Renal cortex interstitium (tissue), 15 donors: ENCODE measurements around the gene MAMDC2. TPM values are rescaled to one million over a fixed set of nuclear protein-coding genes. Genes with fewer than 3 reads are reported as not detected.

Source experiments
- DNase-seq, 11 donors: peaks; one replicate each; pipeline ENCODE4 v3.0.0-alpha.2; 2013; ENCODE audit warnings: low read depth in 9 of 11, low spot score in 4 of 11; ENCODE audit errors: extremely low read depth in 1 of 11
- long read RNA-seq, 16 experiments: transcript quantifications; one replicate each; lab custom pipeline, GENCODE V29; 2026
- polyA plus RNA-seq, 3 donors: library from polyadenylated mRNA; unstranded; fragments of 120-200 nt; gene quantifications; one replicate each; pipeline ENCODE4 v1.2.1, GENCODE V29; 2013; ENCODE audit not compliant: insufficient read length in 3 of 3

Gene MAMDC2
- 1 to 10 TPM; 5.6 to 6.6 (median 5.7) TPM for polyA plus RNA-seq
- long read RNA-seq, donor 1, result 0 reads
- long read RNA-seq, donor 2, result 0 reads
- long read RNA-seq, donor 3, partial matches to known transcripts, result 0 of 1 reads
- long read RNA-seq, donor 3, other reads (novel, unspliced or antisense), result 0 of 1 reads
- long read RNA-seq, donor 4, partial matches to known transcripts, result 0 of 1 reads
- long read RNA-seq, donor 4, other reads (novel, unspliced or antisense), result 0 of 1 reads
- long read RNA-seq, donor 5, result 0 reads
- long read RNA-seq, donor 6, result 0 reads
- long read RNA-seq, donor 7, partial matches to known transcripts, result 5 of 7 reads
- long read RNA-seq, donor 7, other reads (novel, unspliced or antisense), result 0 of 7 reads
- long read RNA-seq, donor 8, result 0 reads
- long read RNA-seq, donor 9, result 0 reads
- long read RNA-seq, donor 10, result 0 reads
- long read RNA-seq, donor 11, result 0 reads
- long read RNA-seq, donor 12, result 0 reads
- long read RNA-seq, donor 13, result 0 reads
- long read RNA-seq, donor 14, result 0 reads
- long read RNA-seq, donor 15, partial matches to known transcripts, result 0 of 1 reads
- long read RNA-seq, donor 15, other reads (novel, unspliced or antisense), result 0 of 1 reads
- long read RNA-seq, donor 16, partial matches to known transcripts, result 0 of 1 reads
- long read RNA-seq, donor 16, other reads (novel, unspliced or antisense), result 0 of 1 reads

GRCh38 chr9:70043689-70044489 is at the start of gene MAMDC2:
TSS of gene MAMDC2 (plus strand) at chr9:70043848. CDS start at chr9:70044198, 350 bp downstream.
- peak in 2 of 11 donors; percentile 24 to 34 for DNase-seq

GRCh38 chr9:69995846-69996245 is 47.8 kb upstream of the MAMDC2 start:
- DNase-seq, result no peak

- DNase-seq, result no peak
These were observed 46.7 kb upstream of the MAMDC2 start for GRCh38 chr9:69996967-69997366.

- DNase-seq, result no peak
These were observed 46.1 kb upstream of the MAMDC2 start for GRCh38 chr9:69997524-69997923.

- no peak for DNase-seq
These were observed 44.3 kb upstream of the MAMDC2 start for GRCh38 chr9:69999315-69999714.

GRCh38 chr9:70000469-70000868 is 43.2 kb upstream of the MAMDC2 start:
- no peak for DNase-seq

- DNase-seq, result no peak
These were observed 39.5 kb upstream of the MAMDC2 start for GRCh38 chr9:70003901-70004714.

GRCh38 chr9:70006306-70006705 is 37.3 kb upstream of the MAMDC2 start:
- DNase-seq, result no peak

- DNase-seq, result no peak
These were observed 35.8 kb upstream of the MAMDC2 start for GRCh38 chr9:70007831-70008230.

GRCh38 chr9:70010015-70010414 is 33.6 kb upstream of the MAMDC2 start:
- DNase-seq, result no peak

GRCh38 chr9:70011366-70011765 is 32.3 kb upstream of the MAMDC2 start:
- DNase-seq, result no peak

- DNase-seq, result no peak
These were observed 31.1 kb upstream of the MAMDC2 start for GRCh38 chr9:70012569-70012968.

GRCh38 chr9:70013598-70014196 is 30.0 kb upstream of the MAMDC2 start:
- DNase-seq, result no peak

- no peak for DNase-seq
These were observed 28.5 kb upstream of the MAMDC2 start for GRCh38 chr9:70015099-70015498.

GRCh38 chr9:70020217-70020616 is 23.4 kb upstream of the MAMDC2 start:
- no peak for DNase-seq

GRCh38 chr9:70020991-70021571 is 22.6 kb upstream of the MAMDC2 start:
- DNase-seq, result peak in 3 of 11 donors; percentile 33 to 48 (median 40)

- DNase-seq, result no peak
These were observed 15.4 kb upstream of the MAMDC2 start for GRCh38 chr9:70028287-70028686.

- DNase-seq, result no peak
These were observed 13.5 kb upstream of the MAMDC2 start for GRCh38 chr9:70030156-70030555.
